WI38 (cell line): ENCODE measurements around the gene BMPR2.
"Not testable (repeated sequence)": the region's sequence is repeated elsewhere in the genome, so short reads cannot be mapped to it uniquely, and the experiment has no call there.

Source experiments
- H3K4me3 ChIP-seq: 2 replicates; pipeline ENCODE4 v1.5.1; 2011; ENCODE audit warnings: low read depth, mild to moderate bottlenecking, control low read depth, low read length
- CTCF ChIP-seq: IDR thresholded peaks from 2 replicates; pipeline ENCODE4 v1.5.1; 2012; ENCODE audit warnings: low read depth, mild to moderate bottlenecking, control low read depth, low read length

The BMPR2 gene

GRCh38 chr2:202542142-202542541 is 166.0 kb downstream of the BMPR2 start:
- no peak overlapping the region for H3K4me3 ChIP-seq
- no peak for TF ChIP-seq CTCF

GRCh38 chr2:202545523-202545922 is 169.4 kb downstream of the BMPR2 start:
- no peak overlapping the region for H3K4me3 ChIP-seq
- no peak for TF ChIP-seq CTCF

DNA sequence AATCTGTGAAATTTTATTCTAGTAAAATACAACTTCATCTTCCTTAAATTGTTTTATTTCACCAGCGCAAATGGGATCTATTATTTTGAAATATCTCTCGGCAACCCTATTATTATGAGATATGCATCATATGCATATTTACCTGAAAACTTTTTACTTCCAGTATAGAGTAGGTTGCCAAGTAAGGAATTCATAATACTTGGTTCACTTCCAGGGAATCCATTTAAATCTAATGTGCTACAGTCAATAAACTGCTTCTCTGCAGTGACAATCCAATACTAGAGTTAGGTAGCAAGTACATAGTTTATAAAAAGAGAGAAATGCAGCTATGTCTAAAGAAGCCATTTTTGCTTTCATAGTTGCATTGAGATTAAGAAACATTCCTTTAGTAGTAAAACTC is 169.8 kb downstream of the BMPR2 start:
- TF ChIP-seq CTCF, result no peak

GRCh38 chr2:202546499-202547141 is 170.5 kb downstream of the BMPR2 start:
- not testable (repeated sequence) for H3K4me3 ChIP-seq

More for the DNA sequence above, 169.8 kb downstream of the BMPR2 start:
- H3K4me3 ChIP-seq, result no peak overlapping the region

- no peak overlapping the region for H3K4me3 ChIP-seq
- no peak for TF ChIP-seq CTCF
Measured at GRCh38 chr2:202548240-202548639, 172.1 kb downstream of the BMPR2 start.

DNA sequence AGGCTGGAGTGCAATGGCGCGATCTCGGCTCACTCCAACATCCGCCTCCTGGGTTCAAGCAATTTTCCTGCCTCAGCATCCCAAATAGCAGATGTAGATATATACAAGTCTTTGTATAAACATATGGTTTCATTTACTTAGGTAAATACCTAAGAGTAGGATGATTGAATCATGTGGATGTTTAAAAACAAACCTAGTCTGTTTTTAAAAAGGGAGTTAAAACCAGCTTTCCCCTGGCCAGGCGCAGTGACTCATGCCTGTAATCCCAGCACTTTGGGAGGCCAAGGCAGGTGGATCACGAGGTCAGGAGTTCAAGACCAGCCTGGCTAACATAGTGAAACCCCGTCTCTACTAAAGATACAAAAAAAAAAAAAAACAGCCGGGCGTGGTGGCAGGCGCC is 174.9 kb downstream of the BMPR2 start:
- H3K4me3 ChIP-seq, result not testable (repeated sequence)

- H3K4me3 ChIP-seq, result no peak overlapping the region
- TF ChIP-seq CTCF, result no peak
Measured at GRCh38 chr2:202555356-202555755, 179.2 kb downstream of the BMPR2 start.

DNA sequence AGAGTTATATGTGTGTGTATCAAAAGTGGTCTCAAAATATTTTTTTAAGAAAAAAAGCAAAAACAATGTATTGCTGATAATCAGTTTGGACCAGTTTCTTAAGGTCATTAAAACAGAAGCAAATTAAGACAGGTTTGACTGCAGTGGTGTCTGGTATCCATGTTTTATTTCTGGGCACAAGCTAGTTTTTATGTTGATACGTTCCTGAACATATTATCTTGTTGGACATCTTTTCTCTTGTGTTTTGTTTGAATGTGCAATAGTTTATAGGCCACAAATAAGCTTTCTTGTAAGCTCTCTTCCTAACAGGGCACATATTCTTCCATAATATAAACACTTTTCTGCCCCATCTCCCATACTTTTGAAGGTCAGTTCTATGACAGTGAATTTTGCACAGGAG is 184.1 kb downstream of the BMPR2 start:
- H3K4me3 ChIP-seq, result no peak overlapping the region
- TF ChIP-seq CTCF, result no peak
